ENCODE measurements around the gene INTS7.
"Not testable (repeated sequence)": the region's sequence is repeated elsewhere in the genome, so short reads cannot be mapped to it uniquely, and the experiment has no call there.

The INTS7 gene

GRCh38 chr1:212027727-212028126, 7.6 kb downstream of the INTS7 start:
- not testable (repeated sequence) for H3K27me3 ChIP-seq (ENCODE audit: insufficient read depth, low read length); H3K4me1 ChIP-seq (ENCODE audit: control insufficient read depth in 1 of 2, insufficient read depth in 2 of 2, low read length in 2 of 2); H3K4ac ChIP-seq (ENCODE audit: low read depth, low read length); H3K14ac ChIP-seq (ENCODE audit: low read length); DNase-seq; H3K23ac ChIP-seq (ENCODE audit: low read length); H3K9me3 ChIP-seq (ENCODE audit: insufficient read depth, low read depth, low read length); H3K4me2 ChIP-seq (ENCODE audit: low read length); H3K18ac ChIP-seq (ENCODE audit: low read length); H2AK5ac ChIP-seq (ENCODE audit: low read length); H2AFZ ChIP-seq (ENCODE audit: insufficient read depth, low read length, poor library complexity); H2BK120ac ChIP-seq (ENCODE audit: insufficient read depth, low read length, poor library complexity); H2BK5ac ChIP-seq (ENCODE audit: low read depth, low read length, poor library complexity); H4K12ac ChIP-seq (ENCODE audit: low read depth, low read length); H4K8ac ChIP-seq (ENCODE audit: low read depth, low read length); H3K27ac ChIP-seq (ENCODE audit: low read depth, low read length); H3K79me2 ChIP-seq (ENCODE audit: control insufficient read depth, insufficient read depth, low read length, poor library complexity); H3K9ac ChIP-seq (ENCODE audit: low read length); H2BK12ac ChIP-seq (ENCODE audit: low read length); H4K91ac ChIP-seq (ENCODE audit: low read depth, low read length); H3K79me1 ChIP-seq (ENCODE audit: low read length); H3K36me3 ChIP-seq (ENCODE audit: control insufficient read depth in 1 of 2, insufficient read depth in 2 of 2, low read length in 2 of 2); H3K4me3 ChIP-seq (ENCODE audit: low read depth, low read length)
- WGBS (ENCODE audit: extremely low coverage, insufficient coverage, insufficient read length) = no CpG with 5 or more reads among the region's 10 CpGs

GRCh38 chr1:212024469-212025149, 10.7 kb downstream of the INTS7 start:
- H3K14ac ChIP-seq (ENCODE audit: low read length) = no peak overlapping the region
- no peak overlapping the region for H3K9ac ChIP-seq (ENCODE audit: low read length)
- H3K18ac ChIP-seq (ENCODE audit: low read length) = no peak overlapping the region
- H3K4me2 ChIP-seq (ENCODE audit: low read length) = no peak overlapping the region
- H3K27ac ChIP-seq (ENCODE audit: low read depth, low read length) = no peak overlapping the region
- H3K27me3 ChIP-seq (ENCODE audit: insufficient read depth, low read length) = no peaks in the 10 kb centered on the region
- no peaks in the 10 kb centered on the region for H3K79me2 ChIP-seq (ENCODE audit: control insufficient read depth, insufficient read depth, low read length, poor library complexity)
- H3K9me3 ChIP-seq (ENCODE audit: insufficient read depth, low read depth, low read length) = no peaks in the 10 kb centered on the region
- H2BK12ac ChIP-seq (ENCODE audit: low read length) = no peak overlapping the region
- no peak for DNase-seq
- H4K8ac ChIP-seq (ENCODE audit: low read depth, low read length) = no peak overlapping the region
- H2AK5ac ChIP-seq (ENCODE audit: low read length) = no peak overlapping the region
- no CpG with 5 or more reads among the region's 3 CpGs for WGBS (ENCODE audit: extremely low coverage, insufficient coverage, insufficient read length)
- no peak overlapping the region for H2BK5ac ChIP-seq (ENCODE audit: low read depth, low read length, poor library complexity)
- no peaks in the 10 kb centered on the region for H3K36me3 ChIP-seq (ENCODE audit: control insufficient read depth in 1 of 2, insufficient read depth in 2 of 2, low read length in 2 of 2)
- no peak overlapping the region for H3K23ac ChIP-seq (ENCODE audit: low read length)
- no peaks in the 10 kb centered on the region for H3K4me1 ChIP-seq (ENCODE audit: control insufficient read depth in 1 of 2, insufficient read depth in 2 of 2, low read length in 2 of 2)
- no peak overlapping the region for H3K4ac ChIP-seq (ENCODE audit: low read depth, low read length)
- no peak overlapping the region for H4K12ac ChIP-seq (ENCODE audit: low read depth, low read length)
- no peak overlapping the region for H4K91ac ChIP-seq (ENCODE audit: low read depth, low read length)
- H3K79me1 ChIP-seq (ENCODE audit: low read length) = no peaks in the 10 kb centered on the region
- H3K4me3 ChIP-seq (ENCODE audit: low read depth, low read length) = no peak overlapping the region
- no peak overlapping the region for H2BK120ac ChIP-seq (ENCODE audit: insufficient read depth, low read length, poor library complexity)
- H2AFZ ChIP-seq (ENCODE audit: insufficient read depth, low read length, poor library complexity) = no peak overlapping the region

DNA sequence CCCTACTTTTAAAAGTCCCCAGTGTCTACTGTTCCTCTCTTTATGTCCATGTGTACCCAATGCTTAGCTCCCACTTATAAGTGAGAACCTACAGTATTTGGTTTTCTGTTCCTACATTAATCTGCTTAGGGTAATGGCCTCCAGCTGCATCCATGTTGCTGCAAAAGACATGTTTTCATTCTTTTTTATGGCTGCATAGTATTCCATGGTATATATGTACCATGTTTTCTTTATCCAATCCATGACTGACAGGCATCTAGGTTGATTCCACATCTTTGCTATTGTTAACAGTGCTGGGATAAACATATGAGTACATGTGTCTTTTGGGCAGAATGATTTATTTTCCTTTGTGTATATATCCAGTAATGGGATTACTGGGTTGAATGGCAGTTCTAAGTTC, 12.4 kb downstream of the INTS7 start:
- H4K12ac ChIP-seq (ENCODE audit: low read depth, low read length); H2AFZ ChIP-seq (ENCODE audit: insufficient read depth, low read length, poor library complexity); H3K4ac ChIP-seq (ENCODE audit: low read depth, low read length); H3K23ac ChIP-seq (ENCODE audit: low read length); H3K79me2 ChIP-seq (ENCODE audit: control insufficient read depth, insufficient read depth, low read length, poor library complexity); H3K27me3 ChIP-seq (ENCODE audit: insufficient read depth, low read length); H4K8ac ChIP-seq (ENCODE audit: low read depth, low read length); H2BK5ac ChIP-seq (ENCODE audit: low read depth, low read length, poor library complexity); H4K91ac ChIP-seq (ENCODE audit: low read depth, low read length); H2BK120ac ChIP-seq (ENCODE audit: insufficient read depth, low read length, poor library complexity); H3K14ac ChIP-seq (ENCODE audit: low read length); DNase-seq; H3K4me1 ChIP-seq (ENCODE audit: control insufficient read depth in 1 of 2, insufficient read depth in 2 of 2, low read length in 2 of 2); H3K9me3 ChIP-seq (ENCODE audit: insufficient read depth, low read depth, low read length); H3K4me2 ChIP-seq (ENCODE audit: low read length); H2BK12ac ChIP-seq (ENCODE audit: low read length); H3K4me3 ChIP-seq (ENCODE audit: low read depth, low read length); H3K18ac ChIP-seq (ENCODE audit: low read length); H3K27ac ChIP-seq (ENCODE audit: low read depth, low read length); H3K36me3 ChIP-seq (ENCODE audit: control insufficient read depth in 1 of 2, insufficient read depth in 2 of 2, low read length in 2 of 2); H3K9ac ChIP-seq (ENCODE audit: low read length); H2AK5ac ChIP-seq (ENCODE audit: low read length); H3K79me1 ChIP-seq (ENCODE audit: low read length): not testable (repeated sequence)

DNA sequence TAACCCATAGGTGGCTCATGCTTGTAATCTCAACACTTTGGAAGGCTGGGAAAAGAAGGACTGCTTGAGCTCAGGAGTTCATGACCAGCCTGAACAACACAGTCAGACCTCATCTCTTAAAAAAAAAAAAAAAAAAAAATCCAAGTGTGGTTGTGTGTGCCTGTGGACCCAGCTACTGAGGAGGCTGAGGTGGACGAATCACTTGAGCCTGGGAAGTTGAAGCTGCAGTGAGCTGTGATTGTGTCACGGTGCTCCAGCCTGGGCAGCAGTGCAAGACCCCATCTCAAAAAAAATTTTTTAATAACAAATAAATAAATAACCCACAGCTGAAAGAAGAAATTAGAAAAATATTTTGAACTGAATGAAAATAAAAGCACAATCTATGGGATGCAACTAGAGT, 13.8 kb downstream of the INTS7 start:
- Histone ChIP-seq H3K9ac (ENCODE audit: low read length) (no peak overlapping the region), H3K4me3 (ENCODE audit: low read depth, low read length) (no peak overlapping the region), H4K12ac (ENCODE audit: low read depth, low read length) (no peak overlapping the region), H3K18ac (ENCODE audit: low read length) (no peak overlapping the region), H2BK12ac (ENCODE audit: low read length) (no peak overlapping the region), H3K4ac (ENCODE audit: low read depth, low read length) (no peak overlapping the region), H3K4me2 (ENCODE audit: low read length) (no peak overlapping the region), H3K4me1 (ENCODE audit: control insufficient read depth in 1 of 2, insufficient read depth in 2 of 2, low read length in 2 of 2) (no peaks in the 10 kb centered on the region), H2AFZ (ENCODE audit: insufficient read depth, low read length, poor library complexity) (no peak overlapping the region), H3K36me3 (ENCODE audit: control insufficient read depth in 1 of 2, insufficient read depth in 2 of 2, low read length in 2 of 2) (no peaks in the 10 kb centered on the region), H3K14ac (ENCODE audit: low read length) (no peak overlapping the region), H3K9me3 (ENCODE audit: insufficient read depth, low read depth, low read length) (no peaks in the 10 kb centered on the region), H4K8ac (ENCODE audit: low read depth, low read length) (no peak overlapping the region), H4K91ac (ENCODE audit: low read depth, low read length) (no peak overlapping the region), H3K27me3 (ENCODE audit: insufficient read depth, low read length) (no peaks in the 10 kb centered on the region), H3K79me2 (ENCODE audit: control insufficient read depth, insufficient read depth, low read length, poor library complexity) (no peaks in the 10 kb centered on the region), H2BK120ac (ENCODE audit: insufficient read depth, low read length, poor library complexity) (no peak overlapping the region), H2BK5ac (ENCODE audit: low read depth, low read length, poor library complexity) (no peak overlapping the region), H3K23ac (ENCODE audit: low read length) (no peak overlapping the region), H3K27ac (ENCODE audit: low read depth, low read length) (no peak overlapping the region), H2AK5ac (ENCODE audit: low read length) (no peak overlapping the region), H3K79me1 (ENCODE audit: low read length) (no peaks in the 10 kb centered on the region)
- no peak for DNase-seq
- WGBS (ENCODE audit: extremely low coverage, insufficient coverage, insufficient read length) = no CpG with 5 or more reads among the region's 2 CpGs

Data from trophoblast cell (in vitro differentiated cells and primary cell).